SU-DHL-6 (cell line): ENCODE measurements around the gene SPRY4.
"Not testable (repeated sequence)": the region's sequence is repeated elsewhere in the genome, so short reads cannot be mapped to it uniquely, and the experiment has no call there.

Source experiments
- EZH2phosphoT487 ChIP-seq: fragments of 200-600 bp; sonication (generic), shearing (Covaris generic); conservative IDR thresholded peaks from 2 replicates; pipeline ENCODE4 v1.6.1; 2018; ENCODE audit warnings: mild to moderate bottlenecking, antibody characterized with exemption, low read length, moderate library complexity, mixed read lengths
- TF ChIP-seq, protein P1 (sequence below): fragments of 200-600 bp; sonication (generic); IDR thresholded peaks from one replicate; pipeline ENCODE4 v1.5.1; 2017; ENCODE audit warnings: antibody characterized with exemption, mild to moderate bottlenecking, low read length, moderate library complexity; ENCODE audit not compliant: insufficient read depth, poor library complexity, severe bottlenecking

DNA sequence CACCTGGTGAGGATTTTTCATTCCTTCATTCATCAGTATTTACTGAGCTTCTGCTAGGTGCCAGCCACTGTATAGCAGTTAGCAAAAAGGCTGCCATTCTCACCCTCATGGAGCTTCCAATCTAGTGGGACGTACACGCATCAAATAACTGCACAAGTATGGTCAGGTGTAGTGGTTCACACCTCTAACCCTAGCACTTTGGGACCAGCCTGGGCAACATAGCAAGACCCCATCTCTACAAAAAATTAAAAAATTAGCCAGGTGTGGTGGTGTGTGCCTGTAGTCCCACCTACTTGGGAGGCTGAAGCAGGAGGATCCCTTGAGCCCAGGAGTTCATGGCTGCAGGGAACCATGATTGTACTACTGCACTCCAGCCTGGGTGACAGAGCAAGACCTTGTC is 8.9 kb upstream of the SPRY4 start:
- TF ChIP-seq, protein P1, sequence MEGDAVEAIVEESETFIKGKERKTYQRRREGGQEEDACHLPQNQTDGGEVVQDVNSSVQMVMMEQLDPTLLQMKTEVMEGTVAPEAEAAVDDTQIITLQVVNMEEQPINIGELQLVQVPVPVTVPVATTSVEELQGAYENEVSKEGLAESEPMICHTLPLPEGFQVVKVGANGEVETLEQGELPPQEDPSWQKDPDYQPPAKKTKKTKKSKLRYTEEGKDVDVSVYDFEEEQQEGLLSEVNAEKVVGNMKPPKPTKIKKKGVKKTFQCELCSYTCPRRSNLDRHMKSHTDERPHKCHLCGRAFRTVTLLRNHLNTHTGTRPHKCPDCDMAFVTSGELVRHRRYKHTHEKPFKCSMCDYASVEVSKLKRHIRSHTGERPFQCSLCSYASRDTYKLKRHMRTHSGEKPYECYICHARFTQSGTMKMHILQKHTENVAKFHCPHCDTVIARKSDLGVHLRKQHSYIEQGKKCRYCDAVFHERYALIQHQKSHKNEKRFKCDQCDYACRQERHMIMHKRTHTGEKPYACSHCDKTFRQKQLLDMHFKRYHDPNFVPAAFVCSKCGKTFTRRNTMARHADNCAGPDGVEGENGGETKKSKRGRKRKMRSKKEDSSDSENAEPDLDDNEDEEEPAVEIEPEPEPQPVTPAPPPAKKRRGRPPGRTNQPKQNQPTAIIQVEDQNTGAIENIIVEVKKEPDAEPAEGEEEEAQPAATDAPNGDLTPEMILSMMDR: not testable (repeated sequence)
- not testable (repeated sequence) for TF ChIP-seq EZH2phosphoT487
